Right lobe of liver (tissue), 4 donors: ENCODE data around the gene RTP1.

Experiments
- POLR2A ChIP-seq: fragments of 450-650 bp; IDR thresholded peaks from one replicate; pipeline ENCODE4 v1.6.1; 2017; ENCODE audit warnings: antibody characterized with exemption, mild to moderate bottlenecking
- TF ChIP-seq, protein P1 (sequence below), 4 donors: fragments of 200-600 bp in 3 of 4; fragments of 450-650 bp in 1 of 4; IDR thresholded peaks; one replicate each; pipeline versions ENCODE4 v1.5.1 to v1.8.0; 2016 to 2022; ENCODE audit warnings: antibody characterized with exemption in 4 of 4, mild to moderate bottlenecking in 2 of 4
- donor health status: DM: no; HTN: no; CAD: no.
- donor health status: DM: no; HTN: no; CAD: no.
- donor health status: DM: no; HTN: yes; CAD: no.

DNA sequence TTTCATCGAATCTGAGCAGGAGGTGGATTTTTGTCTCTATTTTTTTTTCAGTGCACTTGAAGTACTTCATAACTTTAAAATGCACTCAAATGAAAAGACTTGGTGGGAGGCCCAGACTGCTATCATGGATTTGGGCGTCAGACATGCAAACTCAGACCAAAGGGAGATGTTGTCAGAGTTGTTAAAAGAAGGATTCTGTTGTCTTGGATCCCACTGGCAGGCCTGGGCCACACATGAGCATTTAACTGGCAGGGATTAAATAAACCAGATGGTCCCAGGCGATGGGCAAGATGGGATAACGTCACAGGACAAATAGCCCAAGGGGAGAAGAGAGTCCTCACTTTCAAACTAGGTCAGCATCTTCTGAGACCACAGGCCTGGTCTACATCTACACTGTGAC, 15.4 kb downstream of the RTP1 start:
- TF ChIP-seq, protein P1, sequence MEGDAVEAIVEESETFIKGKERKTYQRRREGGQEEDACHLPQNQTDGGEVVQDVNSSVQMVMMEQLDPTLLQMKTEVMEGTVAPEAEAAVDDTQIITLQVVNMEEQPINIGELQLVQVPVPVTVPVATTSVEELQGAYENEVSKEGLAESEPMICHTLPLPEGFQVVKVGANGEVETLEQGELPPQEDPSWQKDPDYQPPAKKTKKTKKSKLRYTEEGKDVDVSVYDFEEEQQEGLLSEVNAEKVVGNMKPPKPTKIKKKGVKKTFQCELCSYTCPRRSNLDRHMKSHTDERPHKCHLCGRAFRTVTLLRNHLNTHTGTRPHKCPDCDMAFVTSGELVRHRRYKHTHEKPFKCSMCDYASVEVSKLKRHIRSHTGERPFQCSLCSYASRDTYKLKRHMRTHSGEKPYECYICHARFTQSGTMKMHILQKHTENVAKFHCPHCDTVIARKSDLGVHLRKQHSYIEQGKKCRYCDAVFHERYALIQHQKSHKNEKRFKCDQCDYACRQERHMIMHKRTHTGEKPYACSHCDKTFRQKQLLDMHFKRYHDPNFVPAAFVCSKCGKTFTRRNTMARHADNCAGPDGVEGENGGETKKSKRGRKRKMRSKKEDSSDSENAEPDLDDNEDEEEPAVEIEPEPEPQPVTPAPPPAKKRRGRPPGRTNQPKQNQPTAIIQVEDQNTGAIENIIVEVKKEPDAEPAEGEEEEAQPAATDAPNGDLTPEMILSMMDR (IDR thresholded peaks at IDR 0.05) = no peak
- TF ChIP-seq POLR2A = no peak
